Measurements from ENCODE around the gene GFRA4. TPM values are rescaled to one million over a fixed set of nuclear protein-coding genes. Genes with fewer than 3 reads are reported as not detected.

GFRA4 gene
- total RNA-seq, 1 experiment from 2014 or later = not detected

DNA sequence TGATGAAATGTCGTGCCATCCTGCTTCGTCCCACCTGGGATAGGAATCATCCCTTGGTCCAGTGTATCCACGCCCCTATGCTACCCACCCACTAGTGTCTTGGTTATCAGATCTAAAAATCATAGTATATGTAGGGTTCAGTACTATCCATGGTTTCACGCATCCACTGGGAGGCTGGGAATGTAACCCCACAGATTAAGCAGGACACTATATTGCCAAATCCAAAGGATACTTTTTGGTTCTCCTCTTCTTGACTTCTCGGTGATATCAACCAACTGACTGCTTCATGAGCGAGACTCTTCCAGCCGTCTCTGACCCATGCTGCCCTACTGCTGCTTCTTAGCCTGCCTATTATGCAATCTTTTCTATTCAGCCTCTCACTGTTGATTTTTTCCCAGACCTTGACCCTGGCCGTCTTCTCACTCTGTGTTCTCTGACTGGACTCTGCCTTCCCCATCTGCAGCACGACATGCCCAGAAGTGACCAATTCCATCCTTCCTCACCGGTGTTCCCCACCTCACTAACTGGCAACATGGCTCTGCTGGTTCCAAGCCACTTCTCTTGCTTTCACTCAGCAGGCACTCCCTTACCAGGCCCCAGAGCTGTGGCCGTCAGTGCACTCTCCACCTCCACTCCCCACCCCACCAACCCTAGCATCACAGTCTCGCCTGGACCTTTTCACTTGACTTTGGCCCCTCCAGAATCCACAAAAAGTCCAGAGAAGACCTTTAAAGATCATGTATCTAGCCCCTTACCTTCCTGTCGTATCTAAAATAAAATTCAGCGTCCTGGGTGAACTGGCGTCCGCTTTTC is 34.5 kb downstream of the GFRA4 start:
- no peak for DNase-seq (ENCODE audit: low read depth, low spot score)
- ATAC-seq = no peak
- no peaks in the 10 kb centered on the region for H3K9me3 ChIP-seq (ENCODE audit: control insufficient read depth, insufficient read depth, low read depth, low read length)
- POLR2A ChIA-PET = no interaction called here
- H3K27me3 ChIP-seq (ENCODE audit: control insufficient read depth, insufficient read depth, low read length) = no peaks in the 10 kb centered on the region
- H3K4me1 ChIP-seq (ENCODE audit: control insufficient read depth, insufficient read depth, low read length) = no peaks in the 10 kb centered on the region
- BruUV-seq (replicated peaks) = no TSS peak
- CTCF ChIA-PET = interaction anchor here (0.6 kb wide), 1 partner anchor 432 kb away, joined by 7 read pairs; no protein-coding TSS in a partner anchor
- no peak for TF ChIP-seq POLR2AphosphoS5 (IDR thresholded peaks at IDR 0.05; ENCODE audit: low read depth, low read length)
- no peaks in the 10 kb centered on the region for H3K36me3 ChIP-seq (ENCODE audit: control insufficient read depth, insufficient read depth, low read length)
- in situ Hi-C loops (cut with HindIII; ENCODE audit: low pct_unique_long_range_greater_than_20kb, low sequenced_read_pairs) = no loop called here
- H3K4me3 ChIP-seq (ENCODE audit: low read depth in 2 of 2, low read length in 2 of 2) = no peak overlapping the region
- no peak overlapping the region for H3K27ac ChIP-seq (ENCODE audit: low read length)
- intact Hi-C loops (cut with micrococcal nuclease; ENCODE audit: unreplicated experiment) = no loop called here

DNA sequence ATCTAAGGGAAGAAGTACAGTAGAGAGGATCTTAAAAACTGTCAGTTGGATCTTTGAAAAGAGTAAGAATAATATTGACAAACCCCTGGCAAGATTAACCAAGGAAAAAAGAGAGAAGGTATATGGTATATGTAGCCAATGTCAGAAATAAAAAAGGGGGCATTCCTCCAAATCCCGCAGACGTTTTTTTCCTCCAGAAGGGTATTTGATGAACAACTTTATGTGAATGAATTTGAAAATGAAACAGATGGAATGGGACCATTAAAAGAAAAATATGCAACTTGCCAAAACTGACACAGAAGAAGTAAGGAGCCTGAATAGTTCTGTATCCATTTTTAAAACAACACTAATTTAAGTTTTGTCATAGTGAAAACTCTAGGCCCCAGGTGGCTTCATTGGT is 35.7 kb downstream of the GFRA4 start:
- Histone ChIP-seq H3K36me3 (ENCODE audit: control insufficient read depth, insufficient read depth, low read length) (no peaks in the 10 kb centered on the region), H3K4me3 (ENCODE audit: low read depth in 2 of 2, low read length in 2 of 2) (no peak overlapping the region), H3K27me3 (ENCODE audit: control insufficient read depth, insufficient read depth, low read length) (no peaks in the 10 kb centered on the region), H3K27ac (ENCODE audit: low read length) (no peak overlapping the region), H3K4me1 (ENCODE audit: control insufficient read depth, insufficient read depth, low read length) (no peaks in the 10 kb centered on the region), H3K9me3 (ENCODE audit: control insufficient read depth, insufficient read depth, low read depth, low read length) (no peaks in the 10 kb centered on the region)
- ChIA-PET CTCF (no interaction called here), POLR2A (no interaction called here)
- no peak for DNase-seq (ENCODE audit: low read depth, low spot score)
- TF ChIP-seq SIN3A (IDR thresholded peaks at IDR 0.05; ENCODE audit: borderline replicate concordance, insufficient read depth, low read depth, low read length) = no peak
- no peak for TF ChIP-seq TCF7L2 (IDR thresholded peaks at IDR 0.05; ENCODE audit: low read depth, low read length)
- no peak for TF ChIP-seq POLR2AphosphoS5 (IDR thresholded peaks at IDR 0.05; ENCODE audit: low read depth, low read length)
- intact Hi-C loops (cut with micrococcal nuclease; ENCODE audit: unreplicated experiment) = no loop called here
- in situ Hi-C loops (cut with HindIII; ENCODE audit: low pct_unique_long_range_greater_than_20kb, low sequenced_read_pairs) = no loop called here
- no peak for ATAC-seq
- no TSS peak for BruUV-seq (replicated peaks)

DNA sequence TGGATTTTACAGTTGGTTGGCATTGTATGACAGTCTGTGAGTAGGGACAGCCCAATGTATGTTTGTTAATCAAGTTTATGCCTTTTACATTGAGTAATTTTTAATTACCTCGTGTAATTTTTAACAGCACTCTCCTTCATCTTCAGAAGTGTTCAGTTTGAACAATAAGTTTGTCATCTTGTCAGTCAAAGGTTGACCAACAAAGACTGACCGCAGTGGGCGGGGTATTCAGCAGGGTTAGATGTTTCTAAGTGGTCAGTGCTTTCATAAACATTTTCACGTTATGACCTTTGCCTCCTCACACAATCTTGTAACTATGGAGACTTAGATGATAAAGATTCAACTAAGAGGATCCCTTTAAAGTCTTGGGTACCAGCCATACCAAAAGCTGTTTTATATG is 40.8 kb downstream of the GFRA4 start:
- BruUV-seq (replicated peaks) = no TSS peak
- no peaks in the 10 kb centered on the region for H3K4me1 ChIP-seq (ENCODE audit: control insufficient read depth, insufficient read depth, low read length)
- H3K27me3 ChIP-seq (ENCODE audit: control insufficient read depth, insufficient read depth, low read length) = no peaks in the 10 kb centered on the region
- in situ Hi-C loops (cut with HindIII; ENCODE audit: low pct_unique_long_range_greater_than_20kb, low sequenced_read_pairs) = no loop called here
- H3K36me3 ChIP-seq (ENCODE audit: control insufficient read depth, insufficient read depth, low read length) = no peaks in the 10 kb centered on the region
- H3K27ac ChIP-seq (ENCODE audit: low read length) = no peak overlapping the region
- DNase-seq (ENCODE audit: low read depth, low spot score) = no peak
- H3K4me3 ChIP-seq (ENCODE audit: low read depth in 2 of 2, low read length in 2 of 2) = no peak overlapping the region
- ChIA-PET CTCF (no interaction called here), POLR2A (no interaction called here)
- intact Hi-C loops (cut with micrococcal nuclease; ENCODE audit: unreplicated experiment) = no loop called here
- ATAC-seq = no peak
- no peaks in the 10 kb centered on the region for H3K9me3 ChIP-seq (ENCODE audit: control insufficient read depth, insufficient read depth, low read depth, low read length)
- TF ChIP-seq TCF7L2 (IDR thresholded peaks at IDR 0.05; ENCODE audit: low read depth, low read length) = no peak
- TF ChIP-seq, protein P1, sequence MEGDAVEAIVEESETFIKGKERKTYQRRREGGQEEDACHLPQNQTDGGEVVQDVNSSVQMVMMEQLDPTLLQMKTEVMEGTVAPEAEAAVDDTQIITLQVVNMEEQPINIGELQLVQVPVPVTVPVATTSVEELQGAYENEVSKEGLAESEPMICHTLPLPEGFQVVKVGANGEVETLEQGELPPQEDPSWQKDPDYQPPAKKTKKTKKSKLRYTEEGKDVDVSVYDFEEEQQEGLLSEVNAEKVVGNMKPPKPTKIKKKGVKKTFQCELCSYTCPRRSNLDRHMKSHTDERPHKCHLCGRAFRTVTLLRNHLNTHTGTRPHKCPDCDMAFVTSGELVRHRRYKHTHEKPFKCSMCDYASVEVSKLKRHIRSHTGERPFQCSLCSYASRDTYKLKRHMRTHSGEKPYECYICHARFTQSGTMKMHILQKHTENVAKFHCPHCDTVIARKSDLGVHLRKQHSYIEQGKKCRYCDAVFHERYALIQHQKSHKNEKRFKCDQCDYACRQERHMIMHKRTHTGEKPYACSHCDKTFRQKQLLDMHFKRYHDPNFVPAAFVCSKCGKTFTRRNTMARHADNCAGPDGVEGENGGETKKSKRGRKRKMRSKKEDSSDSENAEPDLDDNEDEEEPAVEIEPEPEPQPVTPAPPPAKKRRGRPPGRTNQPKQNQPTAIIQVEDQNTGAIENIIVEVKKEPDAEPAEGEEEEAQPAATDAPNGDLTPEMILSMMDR (IDR thresholded peaks at IDR 0.05) = no peak
- TF ChIP-seq, protein P2, sequence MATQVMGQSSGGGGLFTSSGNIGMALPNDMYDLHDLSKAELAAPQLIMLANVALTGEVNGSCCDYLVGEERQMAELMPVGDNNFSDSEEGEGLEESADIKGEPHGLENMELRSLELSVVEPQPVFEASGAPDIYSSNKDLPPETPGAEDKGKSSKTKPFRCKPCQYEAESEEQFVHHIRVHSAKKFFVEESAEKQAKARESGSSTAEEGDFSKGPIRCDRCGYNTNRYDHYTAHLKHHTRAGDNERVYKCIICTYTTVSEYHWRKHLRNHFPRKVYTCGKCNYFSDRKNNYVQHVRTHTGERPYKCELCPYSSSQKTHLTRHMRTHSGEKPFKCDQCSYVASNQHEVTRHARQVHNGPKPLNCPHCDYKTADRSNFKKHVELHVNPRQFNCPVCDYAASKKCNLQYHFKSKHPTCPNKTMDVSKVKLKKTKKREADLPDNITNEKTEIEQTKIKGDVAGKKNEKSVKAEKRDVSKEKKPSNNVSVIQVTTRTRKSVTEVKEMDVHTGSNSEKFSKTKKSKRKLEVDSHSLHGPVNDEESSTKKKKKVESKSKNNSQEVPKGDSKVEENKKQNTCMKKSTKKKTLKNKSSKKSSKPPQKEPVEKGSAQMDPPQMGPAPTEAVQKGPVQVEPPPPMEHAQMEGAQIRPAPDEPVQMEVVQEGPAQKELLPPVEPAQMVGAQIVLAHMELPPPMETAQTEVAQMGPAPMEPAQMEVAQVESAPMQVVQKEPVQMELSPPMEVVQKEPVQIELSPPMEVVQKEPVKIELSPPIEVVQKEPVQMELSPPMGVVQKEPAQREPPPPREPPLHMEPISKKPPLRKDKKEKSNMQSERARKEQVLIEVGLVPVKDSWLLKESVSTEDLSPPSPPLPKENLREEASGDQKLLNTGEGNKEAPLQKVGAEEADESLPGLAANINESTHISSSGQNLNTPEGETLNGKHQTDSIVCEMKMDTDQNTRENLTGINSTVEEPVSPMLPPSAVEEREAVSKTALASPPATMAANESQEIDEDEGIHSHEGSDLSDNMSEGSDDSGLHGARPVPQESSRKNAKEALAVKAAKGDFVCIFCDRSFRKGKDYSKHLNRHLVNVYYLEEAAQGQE (IDR thresholded peaks at IDR 0.05; ENCODE audit: insufficient read depth in 1 of 2, low read depth in 2 of 2, low read length in 1 of 2) = no peak
- no peak for TF ChIP-seq SIN3A (IDR thresholded peaks at IDR 0.05; ENCODE audit: borderline replicate concordance, insufficient read depth, low read depth, low read length)
- TF ChIP-seq POLR2AphosphoS5 (IDR thresholded peaks at IDR 0.05; ENCODE audit: low read depth, low read length) = no peak
